M059J (cell line): ENCODE measurements around the gene TREML2. TPM values are rescaled to one million over a fixed set of nuclear protein-coding genes. Genes with fewer than 3 reads are reported as not detected.

ENCODE experiments used
- DNase-seq: peaks from one replicate; pipeline ENCODE4 v3.0.0-alpha.2; 2012; ENCODE audit warnings: low read depth
- total RNA-seq: library from RNA; depleted of rRNA; stranded (reverse); fragments of >200 nt; shearing (Covaris generic); gene quantifications from 2 replicates; pipeline ENCODE4 v1.2.3, GENCODE V29; 2014

The TREML2 gene
- total RNA-seq, 1 experiment from 2014 or later: not detected

GRCh38 chr6:41177287-41177686 is 23.7 kb downstream of the TREML2 start:
- no peak for DNase-seq

- no peak for DNase-seq
Observed at GRCh38 chr6:41176189-41176588, 24.8 kb downstream of the TREML2 start.

GRCh38 chr6:41175084-41175483 is 25.9 kb downstream of the TREML2 start:
- DNase-seq: no peak

GRCh38 chr6:41174610-41175009 is 26.3 kb downstream of the TREML2 start:
- no peak for DNase-seq

- DNase-seq: no peak
Observed at GRCh38 chr6:41171908-41172307, 29.0 kb downstream of the TREML2 start.

- no peak for DNase-seq
Observed at GRCh38 chr6:41170547-41171160, 30.3 kb downstream of the TREML2 start.

GRCh38 chr6:41167173-41167963 is 33.6 kb downstream of the TREML2 start:
- DNase-seq: peak; percentile 26

GRCh38 chr6:41164551-41165120 is 36.3 kb downstream of the TREML2 start:
- no peak for DNase-seq

- DNase-seq: no peak
Observed at GRCh38 chr6:41163419-41163717, 37.6 kb downstream of the TREML2 start.

GRCh38 chr6:41162687-41163418 is 38.1 kb downstream of the TREML2 start, which contains the start of gene TREM2:
TSS of gene TREM2 (minus strand) at chr6:41163116. CDS start at chr6:41163082, 34 bp downstream.
- no peak for DNase-seq

- no peak for DNase-seq
Observed at GRCh38 chr6:41161851-41162552, 38.9 kb downstream of the TREML2 start.

GRCh38 chr6:41161380-41161779 is 39.6 kb downstream of the TREML2 start:
- DNase-seq: no peak

- no peak for DNase-seq
Observed at GRCh38 chr6:41160933-41161332, 40.0 kb downstream of the TREML2 start.

- DNase-seq: no peak
Observed at GRCh38 chr6:41159415-41160082, 41.4 kb downstream of the TREML2 start.

GRCh38 chr6:41157323-41157722 is 43.6 kb downstream of the TREML2 start:
- no peak for DNase-seq

GRCh38 chr6:41156771-41157170 is 44.2 kb downstream of the TREML2 start:
- no peak for DNase-seq

- DNase-seq: no peak
Observed at GRCh38 chr6:41156001-41156400, 44.9 kb downstream of the TREML2 start.

- DNase-seq: no peak
Observed at GRCh38 chr6:41155132-41155805, 45.7 kb downstream of the TREML2 start.

GRCh38 chr6:41153992-41154625 is 46.8 kb downstream of the TREML2 start, which contains the start of gene TREML1:
TSS of gene TREML1 (minus strand) at chr6:41154347. CDS start at chr6:41154288, 59 bp downstream.
- no peak for DNase-seq

GRCh38 chr6:41153451-41153850 is 47.5 kb downstream of the TREML2 start:
- no peak for DNase-seq
